Loucy (cell line): ENCODE measurements around the gene ZSWIM6.

Experiments
- H2AFZ ChIP-seq: fragments of 200-600 bp; sonication (generic); 2 replicates; pipeline ENCODE4 v1.6.0; 2016; ENCODE audit warnings: antibody characterized with exemption, mild to moderate bottlenecking, low read length, moderate library complexity
- H3F3A ChIP-seq: fragments of 200-600 bp; 2 replicates; pipeline ENCODE4 v1.6.0; 2016; ENCODE audit warnings: antibody characterized with exemption, low read depth, mild to moderate bottlenecking
- H3K27me3 ChIP-seq: fragments of 200-600 bp; sonication (generic); 2 replicates; pipeline ENCODE4 v1.6.1; 2014; ENCODE audit warnings: low read length, mild to moderate bottlenecking; ENCODE audit not compliant: insufficient read depth, poor library complexity, severe bottlenecking
- H3K36me3 ChIP-seq: fragments of 200-600 bp; sonication (generic); 2 replicates; pipeline ENCODE4 v1.6.1; 2016; ENCODE audit warnings: low read length; ENCODE audit not compliant: insufficient read depth
- H3K4me1 ChIP-seq: fragments of 200-600 bp; sonication (generic); 2 replicates; pipeline ENCODE4 v1.5.1; 2014; ENCODE audit warnings: low read length, mild to moderate bottlenecking; ENCODE audit not compliant: insufficient read depth, poor library complexity, severe bottlenecking
- H3K4me2 ChIP-seq: fragments of 200-600 bp; sonication (generic); 2 replicates; pipeline ENCODE4 v1.6.0; 2014; ENCODE audit warnings: antibody characterized with exemption, low read length, low read depth, mild to moderate bottlenecking; ENCODE audit not compliant: poor library complexity, severe bottlenecking
- H3K4me3 ChIP-seq: fragments of 200-600 bp; sonication (generic); 2 replicates; pipeline ENCODE4 v1.5.1; 2014; ENCODE audit warnings: low read length, mild to moderate bottlenecking, mixed read lengths; ENCODE audit not compliant: poor library complexity, severe bottlenecking
- H3K79me2 ChIP-seq: fragments of 200-600 bp; sonication (generic); 2 replicates; pipeline ENCODE4 v1.6.1; 2014; ENCODE audit warnings: low read length; ENCODE audit not compliant: insufficient read depth
- H3K9ac ChIP-seq: fragments of 200-600 bp; sonication (generic); 2 replicates; pipeline ENCODE4 v1.6.0; 2014; ENCODE audit warnings: mild to moderate bottlenecking, low read depth, low read length, moderate library complexity; ENCODE audit not compliant: poor library complexity, severe bottlenecking
- H3K9me2 ChIP-seq: fragments of 200-600 bp; sonication (generic); replicated peaks from 2 replicates; pipeline ENCODE4 v1.6.1; 2016; ENCODE audit warnings: low read depth, low read length, mixed read lengths
- H3K9me3 ChIP-seq: fragments of 200-600 bp; sonication (generic); 2 replicates; pipeline ENCODE4 v1.6.1; 2014; ENCODE audit warnings: mild to moderate bottlenecking, antibody characterized with exemption, low read length, low read depth; ENCODE audit not compliant: insufficient read depth
- H4K20me1 ChIP-seq: fragments of 200-600 bp; sonication (generic); 2 replicates; pipeline ENCODE4 v1.6.0; 2014; ENCODE audit warnings: antibody characterized with exemption, low read length, mild to moderate bottlenecking; ENCODE audit not compliant: insufficient read depth, poor library complexity, severe bottlenecking
- CTCF ChIP-seq: fragments of 200-600 bp; sonication (generic); conservative IDR thresholded peaks from 2 replicates; pipeline ENCODE4 v1.5.1; 2014; ENCODE audit warnings: mild to moderate bottlenecking, antibody characterized with exemption, low read length
- EZH2phosphoT487 ChIP-seq: fragments of 200-600 bp; IDR thresholded peaks from 2 replicates; pipeline ENCODE4 v1.6.1; 2018; ENCODE audit warnings: antibody characterized with exemption, mild to moderate bottlenecking, moderate library complexity, borderline replicate concordance

The ZSWIM6 gene

GRCh38 chr5:61536922-61537321 is 204.9 kb downstream of the ZSWIM6 start:
- H3K9me2 ChIP-seq: no peaks in the 10 kb centered on the region
- no peaks in the 10 kb centered on the region for H3K9me3 ChIP-seq
- no peaks in the 10 kb centered on the region for H3K27me3 ChIP-seq
- no peak overlapping the region for H2AFZ ChIP-seq
- no peak for TF ChIP-seq CTCF
- TF ChIP-seq EZH2phosphoT487: no peak
- H3K4me1 ChIP-seq: peaks cover 12% of the 10 kb centered on the region
- H3K4me2 ChIP-seq: no peak overlapping the region
- H4K20me1 ChIP-seq: peaks cover 4% of the 10 kb centered on the region
- no peak overlapping the region for H3K4me3 ChIP-seq
- no peak overlapping the region for H3K9ac ChIP-seq
- H3F3A ChIP-seq: peaks cover 5% of the 10 kb centered on the region; the same call in 1 of the 2 replicates
- peaks cover 24% of the 10 kb centered on the region for H3K36me3 ChIP-seq
- no peaks in the 10 kb centered on the region for H3K79me2 ChIP-seq

- Histone ChIP-seq H3K4me1 (peaks cover 11% of the 10 kb centered on the region), H3F3A (peaks cover 5% of the 10 kb centered on the region; the same call in 1 of the 2 replicates), H3K9ac (no peak overlapping the region), H3K9me3 (no peaks in the 10 kb centered on the region; the same call in 1 of the 2 replicates), H2AFZ (no peak overlapping the region), H3K36me3 (peaks cover 44% of the 10 kb centered on the region), H3K9me2 (no peaks in the 10 kb centered on the region), H4K20me1 (peaks cover 4% of the 10 kb centered on the region), H3K27me3 (no peaks in the 10 kb centered on the region), H3K4me3 (no peak overlapping the region), H3K4me2 (no peak overlapping the region), H3K79me2 (no peaks in the 10 kb centered on the region)
- TF ChIP-seq CTCF: no peak
- TF ChIP-seq EZH2phosphoT487: no peak
Measured at GRCh38 chr5:61538722-61539501, 206.9 kb downstream of the ZSWIM6 start.

- no peaks in the 10 kb centered on the region; the same call in 1 of the 2 replicates for H3K36me3 ChIP-seq
- H3F3A ChIP-seq: no peaks in the 10 kb centered on the region
- TF ChIP-seq CTCF: no peak
- TF ChIP-seq EZH2phosphoT487: no peak
- no peaks in the 10 kb centered on the region for H3K9me2 ChIP-seq
- H4K20me1 ChIP-seq: no peaks in the 10 kb centered on the region
- no peak overlapping the region for H3K4me2 ChIP-seq
- no peaks in the 10 kb centered on the region for H3K27me3 ChIP-seq
- no peaks in the 10 kb centered on the region for H3K9me3 ChIP-seq
- no peaks in the 10 kb centered on the region for H3K4me1 ChIP-seq
- H3K4me3 ChIP-seq: no peak overlapping the region
- H3K9ac ChIP-seq: no peak overlapping the region
- H2AFZ ChIP-seq: no peak overlapping the region
- H3K79me2 ChIP-seq: no peaks in the 10 kb centered on the region
Measured at GRCh38 chr5:61549530-61549929, 217.5 kb downstream of the ZSWIM6 start.
